K562 (cell line): ENCODE results near the gene E2F2. TPM values are rescaled to one million over a fixed set of nuclear protein-coding genes. Genes with fewer than 3 reads are reported as not detected.
A peak's percentile ranks its signal among the peaks of the same experiment; 100 is the strongest.

ENCODE experiments used
- ATF7 ChIP-seq: fragments of 450-650 bp; IDR thresholded peaks from 2 replicates; pipeline ENCODE4 v1.7.1; 2014; ENCODE audit warnings: mild to moderate bottlenecking, moderate library complexity
- BCL6 ChIP-seq: fragments of 250-450 bp; sonication (Bioruptor Pico); IDR thresholded peaks from 2 replicates; pipeline ENCODE4 v1.4.0; 2020
- CC2D1A ChIP-seq: fragments of 450-650 bp; IDR thresholded peaks from 2 replicates; pipeline ENCODE4 v1.6.1; 2017; ENCODE audit warnings: mild to moderate bottlenecking
- CXXC5 ChIP-seq: fragments of 250-450 bp; sonication (Bioruptor Pico); IDR thresholded peaks from 2 replicates; pipeline ENCODE4 v1.8.0; 2022; ENCODE audit warnings: inconsistent platforms, mild to moderate bottlenecking, moderate library complexity
- FOXP1 ChIP-seq: sonication (generic); formaldehyde crosslinking; IDR thresholded peaks from 2 replicates; pipeline ENCODE4 v1.8.0; 2022; ENCODE audit warnings: mild to moderate bottlenecking, missing genetic modification reagents
- MECOM ChIP-seq: fragments of 250-450 bp; sonication (Bioruptor Pico); IDR thresholded peaks from 2 replicates; pipeline ENCODE4 v1.8.0; 2022; ENCODE audit warnings: inconsistent platforms
- NFE2L1 ChIP-seq: fragments of 450-650 bp; IDR thresholded peaks from 2 replicates; pipeline ENCODE4 v1.6.1; 2016; ENCODE audit warnings: missing genetic modification characterization, low read depth, mild to moderate bottlenecking, missing compliant biosample characterization, moderate library complexity, borderline replicate concordance
- PHTF2 ChIP-seq: fragments of 250-450 bp; sonication (Bioruptor Pico); IDR thresholded peaks from 2 replicates; pipeline ENCODE4 v1.5.0; 2021; ENCODE audit warnings: mild to moderate bottlenecking
- PML ChIP-seq: IDR thresholded peaks from 2 replicates; pipeline ENCODE4 v1.6.1; 2012; ENCODE audit warnings: low read length, inconsistent platforms
- RB1 ChIP-seq: fragments of 450-650 bp; IDR thresholded peaks from 2 replicates; pipeline ENCODE4 v1.6.1; 2017; ENCODE audit warnings: low read depth, mild to moderate bottlenecking
- SMAD4 ChIP-seq: fragments of 250-450 bp; sonication (Bioruptor Pico); conservative IDR thresholded peaks from 2 replicates; pipeline ENCODE4 v1.8.0; 2021; ENCODE audit warnings: inconsistent platforms, mild to moderate bottlenecking, moderate library complexity
- TEAD1 ChIP-seq, 2 experiments: fragments of 450-650 bp in 1 of 2; sonication (generic) in 1 of 2; formaldehyde crosslinking; IDR thresholded peaks; 2 replicates each; pipeline versions ENCODE4 v1.4.0 to v1.8.0; 2020 to 2022; ENCODE audit warnings: mild to moderate bottlenecking in 2 of 2, missing genetic modification reagents in 1 of 2
- TEAD2 ChIP-seq: fragments of 450-650 bp; IDR thresholded peaks from 2 replicates; pipeline ENCODE4 v1.6.1; 2016; ENCODE audit warnings: missing genetic modification characterization, control low read depth, missing compliant biosample characterization
- ZBED1 ChIP-seq: IDR thresholded peaks from 2 replicates; pipeline ENCODE4 v1.6.1; 2014
- ZBTB17 ChIP-seq: fragments of 450-650 bp; formaldehyde crosslinking; IDR thresholded peaks from 2 replicates; pipeline ENCODE4 v1.4.0; 2020; ENCODE audit warnings: mild to moderate bottlenecking
- ZFP1 ChIP-seq: fragments of 450-650 bp; formaldehyde crosslinking; IDR thresholded peaks from 2 replicates; pipeline ENCODE4 v1.4.0; 2020; ENCODE audit warnings: mild to moderate bottlenecking, mixed read lengths
- ZNF134 ChIP-seq: fragments of 250-450 bp; sonication (Bioruptor Pico); conservative IDR thresholded peaks from 2 replicates; pipeline ENCODE4 v1.4.0; 2020
- ZNF41 ChIP-seq: fragments of 250-450 bp; sonication (Bioruptor Pico); conservative IDR thresholded peaks from 2 replicates; pipeline ENCODE4 v1.4.0; 2020; ENCODE audit warnings: mild to moderate bottlenecking
- ZNF561 ChIP-seq: fragments of 450-650 bp; formaldehyde crosslinking; conservative IDR thresholded peaks from 2 replicates; pipeline ENCODE4 v1.4.0; 2020; ENCODE audit warnings: mild to moderate bottlenecking, moderate library complexity
- ZNF589 ChIP-seq: fragments of 200-800 bp; sonication (Bioruptor generic); IDR thresholded peaks from 2 replicates; pipeline ENCODE4 v1.6.1; 2016; ENCODE audit warnings: low read depth, missing genetic modification characterization, missing compliant biosample characterization
- polyA plus RNA-seq, 8 experiments: library from polyadenylated mRNA; depleted of rRNA in 4 of 8; stranded (reverse) in 5 of 8; unstranded in 3 of 8; fragments of >200 nt; fragmentation: Nextera tagmentation in 2 of 8; fragmentation: Illumina TruSeq in 1 of 8; extraction: Ambion mirVana in 2 of 8; extraction: Trizol in 1 of 8; gene quantifications; 2 replicates each; pipeline versions ENCODE4 v1.2.1 to v1.2.3, GENCODE V29; 2011 to 2014; ENCODE audit warnings: inconsistent platforms in 1 of 8, missing spikeins in 1 of 8
- total RNA-seq, 7 experiments: library from RNA; depleted of rRNA in 6 of 7; stranded (reverse); fragments of >200 nt in 6 of 7; fragmentation: Illumina TruSeq in 2 of 7; extraction: Trizol in 2 of 7; gene quantifications; 2 replicates each; pipeline versions ENCODE4 v1.2.1 to v1.2.3, GENCODE V29; 2011 to 2021; ENCODE audit warnings: low replicate concordance in 1 of 7
- TF ChIP-seq, protein P1 (sequence below): fragments of 250-450 bp; sonication (Bioruptor Pico); IDR thresholded peaks from 2 replicates; pipeline ENCODE4 v1.4.0; 2020; ENCODE audit warnings: mild to moderate bottlenecking
- TF ChIP-seq, protein P2 (sequence below): IDR thresholded peaks from 2 replicates; pipeline ENCODE4 v1.6.1; 2011; ENCODE audit not compliant: insufficient read length; ENCODE audit errors: extremely low read depth
- TF ChIP-seq, protein P3 (sequence below): fragments of 250-450 bp; sonication (Bioruptor Pico); IDR thresholded peaks from 2 replicates; pipeline ENCODE4 v1.9.0; 2021; ENCODE audit warnings: mild to moderate bottlenecking, inconsistent platforms
- TF ChIP-seq, protein P4 (sequence below), 2 experiments: fragments of 250-450 bp in 1 of 2; fragments of 450-650 bp in 1 of 2; sonication (Bioruptor Pico) in 1 of 2; IDR thresholded peaks; 2 replicates each; pipeline versions ENCODE4 v1.6.1 to v1.8.0; 2016 to 2021; ENCODE audit warnings: mild to moderate bottlenecking in 2 of 2, moderate library complexity in 2 of 2, missing compliant biosample characterization in 1 of 2, missing genetic modification characterization in 1 of 2

Gene E2F2
- total and polyA plus RNA-seq, 9 of the 15 experiments (the other 6 are each of a cell fraction or from before 2014, with no cell fraction given) = 3.1 to 25.3 (median 11.4) TPM

DNA sequence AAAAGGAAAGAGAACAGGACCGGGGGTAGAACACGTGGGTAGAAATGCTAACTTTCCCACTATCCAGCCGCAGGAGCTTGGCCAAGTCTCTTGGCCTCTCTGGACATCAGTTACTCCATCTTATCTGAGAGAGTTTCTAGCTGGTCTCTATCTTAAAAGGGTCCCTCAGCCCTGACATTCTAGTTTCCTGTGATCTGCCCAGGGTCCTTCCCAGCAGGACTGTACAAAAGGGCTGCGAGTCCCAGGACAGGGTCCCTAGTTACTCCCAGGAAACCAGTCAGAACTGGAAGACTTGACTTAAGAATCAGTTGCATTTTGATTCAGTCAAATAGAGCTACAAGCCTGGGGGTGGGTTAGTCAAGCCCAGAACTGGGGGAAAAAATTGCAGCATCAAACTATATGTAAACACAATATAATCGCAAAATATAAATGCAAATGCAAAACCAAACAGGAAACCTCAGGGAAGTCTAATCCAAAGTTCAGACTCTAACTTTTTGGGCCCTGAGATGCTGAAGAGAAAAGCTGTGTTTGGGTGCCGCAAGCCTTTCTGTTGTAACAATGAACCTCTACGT, 49.9 kb downstream of the E2F2 start (continued):
- TF ChIP-seq, protein P1, sequence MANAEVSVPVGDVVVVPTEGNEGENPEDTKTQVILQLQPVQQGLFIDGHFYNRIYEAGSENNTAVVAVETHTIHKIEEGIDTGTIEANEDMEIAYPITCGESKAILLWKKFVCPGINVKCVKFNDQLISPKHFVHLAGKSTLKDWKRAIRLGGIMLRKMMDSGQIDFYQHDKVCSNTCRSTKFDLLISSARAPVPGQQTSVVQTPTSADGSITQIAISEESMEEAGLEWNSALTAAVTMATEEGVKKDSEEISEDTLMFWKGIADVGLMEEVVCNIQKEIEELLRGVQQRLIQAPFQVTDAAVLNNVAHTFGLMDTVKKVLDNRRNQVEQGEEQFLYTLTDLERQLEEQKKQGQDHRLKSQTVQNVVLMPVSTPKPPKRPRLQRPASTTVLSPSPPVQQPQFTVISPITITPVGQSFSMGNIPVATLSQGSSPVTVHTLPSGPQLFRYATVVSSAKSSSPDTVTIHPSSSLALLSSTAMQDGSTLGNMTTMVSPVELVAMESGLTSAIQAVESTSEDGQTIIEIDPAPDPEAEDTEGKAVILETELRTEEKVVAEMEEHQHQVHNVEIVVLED (CRISPR knock-in tag) = peak; percentile 42; the same call in 1 of the 2 replicates
- TF ChIP-seq, protein P2, sequence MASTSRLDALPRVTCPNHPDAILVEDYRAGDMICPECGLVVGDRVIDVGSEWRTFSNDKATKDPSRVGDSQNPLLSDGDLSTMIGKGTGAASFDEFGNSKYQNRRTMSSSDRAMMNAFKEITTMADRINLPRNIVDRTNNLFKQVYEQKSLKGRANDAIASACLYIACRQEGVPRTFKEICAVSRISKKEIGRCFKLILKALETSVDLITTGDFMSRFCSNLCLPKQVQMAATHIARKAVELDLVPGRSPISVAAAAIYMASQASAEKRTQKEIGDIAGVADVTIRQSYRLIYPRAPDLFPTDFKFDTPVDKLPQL = no peak
- TF ChIP-seq PML (no peak), TEAD2 (tag) (peak; percentile 72), ATF7 (no peak), MECOM (CRISPR knock-in tag) (peak; percentile 92), ZFP1 (CRISPR knock-in tag) (peak; percentile 34; the same call in 1 of the 2 replicates), CXXC5 (CRISPR knock-in tag) (peak; percentile 84), SMAD4 (CRISPR knock-in tag) (peak; percentile 95), TEAD1 (CRISPR knock-in tag; IDR thresholded peaks at IDR 0.05) (peak in 1 of 2 experiments; percentile 67; a peak in 1 of 4 replicates), FOXP1 (CRISPR knock-in tag) (no peak), ZBED1 (no peak), ZNF41 (CRISPR knock-in tag) (peak; percentile 67; the same call in 1 of the 2 replicates), CC2D1A (no peak), ZBTB17 (0 out of 2 replicates have a peak, but pooled peaks have one; percentile 18), ZNF561 (CRISPR knock-in tag) (peak; percentile 66; the same call in 1 of the 2 replicates), ZNF589 (CRISPR knock-in tag) (0 out of 2 replicates have a peak, but pooled peaks have one; percentile 39), NFE2L1 (tag) (0 out of 2 replicates have a peak, but pooled peaks have one; percentile 10), RB1 (no peak), ZNF134 (CRISPR knock-in tag) (peak; percentile 35; the same call in 1 of the 2 replicates), BCL6 (peak; percentile 47; the same call in 1 of the 2 replicates), PHTF2 (CRISPR knock-in tag) (0 out of 2 replicates have a peak, but pooled peaks have one; percentile 61)
- TF ChIP-seq, protein P3, sequence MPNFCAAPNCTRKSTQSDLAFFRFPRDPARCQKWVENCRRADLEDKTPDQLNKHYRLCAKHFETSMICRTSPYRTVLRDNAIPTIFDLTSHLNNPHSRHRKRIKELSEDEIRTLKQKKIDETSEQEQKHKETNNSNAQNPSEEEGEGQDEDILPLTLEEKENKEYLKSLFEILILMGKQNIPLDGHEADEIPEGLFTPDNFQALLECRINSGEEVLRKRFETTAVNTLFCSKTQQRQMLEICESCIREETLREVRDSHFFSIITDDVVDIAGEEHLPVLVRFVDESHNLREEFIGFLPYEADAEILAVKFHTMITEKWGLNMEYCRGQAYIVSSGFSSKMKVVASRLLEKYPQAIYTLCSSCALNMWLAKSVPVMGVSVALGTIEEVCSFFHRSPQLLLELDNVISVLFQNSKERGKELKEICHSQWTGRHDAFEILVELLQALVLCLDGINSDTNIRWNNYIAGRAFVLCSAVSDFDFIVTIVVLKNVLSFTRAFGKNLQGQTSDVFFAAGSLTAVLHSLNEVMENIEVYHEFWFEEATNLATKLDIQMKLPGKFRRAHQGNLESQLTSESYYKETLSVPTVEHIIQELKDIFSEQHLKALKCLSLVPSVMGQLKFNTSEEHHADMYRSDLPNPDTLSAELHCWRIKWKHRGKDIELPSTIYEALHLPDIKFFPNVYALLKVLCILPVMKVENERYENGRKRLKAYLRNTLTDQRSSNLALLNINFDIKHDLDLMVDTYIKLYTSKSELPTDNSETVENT (CRISPR knock-in tag) = no peak
- TF ChIP-seq, protein P4, sequence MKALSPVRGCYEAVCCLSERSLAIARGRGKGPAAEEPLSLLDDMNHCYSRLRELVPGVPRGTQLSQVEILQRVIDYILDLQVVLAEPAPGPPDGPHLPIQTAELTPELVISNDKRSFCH (CRISPR knock-in tag; IDR thresholded peaks at IDR 0.05) = peak; percentile 50; the same call in 1 of the 2 replicates
- TF ChIP-seq, protein P4 (tag; IDR thresholded peaks at IDR 0.05) = peak; percentile 82; the same call in 1 of the 2 replicates
